ENCODE data around the gene MARK3. TPM values are rescaled to one million over a fixed set of nuclear protein-coding genes. Genes with fewer than 3 reads are reported as not detected.

MARK3 gene
- total RNA-seq, 1 donor from 2014 or later, result 77.9 TPM

GRCh38 chr14:103527408-103528145, 142.4 kb downstream of the MARK3 start:
- peaks cover 6% of the 10 kb centered on the region for H3K36me3 ChIP-seq (ENCODE audit: control insufficient read depth, insufficient read depth, low read length)
- H3K4me3 ChIP-seq (ENCODE audit: low read depth, low read length), result no peak overlapping the region

DNA sequence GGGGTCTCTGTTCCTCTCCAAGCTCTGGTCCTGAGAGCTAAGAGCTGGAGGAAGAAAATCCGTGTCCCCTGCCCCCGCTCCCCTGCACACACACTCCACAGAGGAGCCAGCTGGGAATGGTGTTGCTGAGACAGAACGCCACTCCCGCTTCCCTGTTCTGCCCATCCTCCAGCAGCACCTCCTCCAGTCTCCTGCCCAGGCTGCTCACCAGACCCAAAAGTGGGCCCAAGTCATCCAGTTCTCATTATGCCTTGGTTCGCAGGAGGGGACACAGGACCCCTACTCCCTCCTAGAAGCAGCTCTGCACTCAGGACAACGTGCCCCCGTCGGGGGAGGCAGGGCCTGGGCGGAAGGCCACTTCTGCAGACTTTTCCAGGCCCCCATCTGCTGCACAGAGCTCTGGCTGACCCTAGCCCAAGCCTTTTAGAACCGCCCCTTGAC, 143.0 kb downstream of the MARK3 start:
- DNase-seq (ENCODE audit: low read depth), result no peak
- no peak for TF ChIP-seq CTCF (IDR thresholded peaks at IDR 0.05; ENCODE audit: insufficient read depth, low read length, severe bottlenecking)
- peak overlapping the region; percentile 81 for H3K4me3 ChIP-seq (ENCODE audit: low read depth, low read length)
- H3K36me3 ChIP-seq (ENCODE audit: control insufficient read depth, insufficient read depth, low read length), result peaks cover 6% of the 10 kb centered on the region
- H3K27me3 ChIP-seq (ENCODE audit: control insufficient read depth, insufficient read depth, low read length), result peaks cover 2% of the 10 kb centered on the region
- FAIRE-seq, result no peak

More at GRCh38 chr14:103527408-103528145, 142.4 kb downstream of the MARK3 start:
- peaks cover 3% of the 10 kb centered on the region for H3K27me3 ChIP-seq (ENCODE audit: control insufficient read depth, insufficient read depth, low read length)
- FAIRE-seq, result no peak
- TF ChIP-seq CTCF (IDR thresholded peaks at IDR 0.05; ENCODE audit: insufficient read depth, low read length, severe bottlenecking), result no peak
- DNase-seq (ENCODE audit: low read depth), result no peak

- Histone ChIP-seq H3K27me3 (ENCODE audit: control insufficient read depth, insufficient read depth, low read length) (peaks cover 2% of the 10 kb centered on the region), H3K36me3 (ENCODE audit: control insufficient read depth, insufficient read depth, low read length) (peaks cover 6% of the 10 kb centered on the region), H3K4me3 (ENCODE audit: low read depth, low read length) (peak within 1 kb of the TSS; percentile 81)
- peak; percentile 69 for DNase-seq (ENCODE audit: low read depth)
- no peak for TF ChIP-seq CTCF (IDR thresholded peaks at IDR 0.05; ENCODE audit: insufficient read depth, low read length, severe bottlenecking)
- no peak for FAIRE-seq
These were observed 143.6 kb downstream of the MARK3 start, which contains the start of gene TRMT61A for GRCh38 chr14:103528587-103529382. Gene TRMT61A (plus strand): TSS chr14:103529196. CDS start chr14:103529979, 783 bp downstream.

DNA sequence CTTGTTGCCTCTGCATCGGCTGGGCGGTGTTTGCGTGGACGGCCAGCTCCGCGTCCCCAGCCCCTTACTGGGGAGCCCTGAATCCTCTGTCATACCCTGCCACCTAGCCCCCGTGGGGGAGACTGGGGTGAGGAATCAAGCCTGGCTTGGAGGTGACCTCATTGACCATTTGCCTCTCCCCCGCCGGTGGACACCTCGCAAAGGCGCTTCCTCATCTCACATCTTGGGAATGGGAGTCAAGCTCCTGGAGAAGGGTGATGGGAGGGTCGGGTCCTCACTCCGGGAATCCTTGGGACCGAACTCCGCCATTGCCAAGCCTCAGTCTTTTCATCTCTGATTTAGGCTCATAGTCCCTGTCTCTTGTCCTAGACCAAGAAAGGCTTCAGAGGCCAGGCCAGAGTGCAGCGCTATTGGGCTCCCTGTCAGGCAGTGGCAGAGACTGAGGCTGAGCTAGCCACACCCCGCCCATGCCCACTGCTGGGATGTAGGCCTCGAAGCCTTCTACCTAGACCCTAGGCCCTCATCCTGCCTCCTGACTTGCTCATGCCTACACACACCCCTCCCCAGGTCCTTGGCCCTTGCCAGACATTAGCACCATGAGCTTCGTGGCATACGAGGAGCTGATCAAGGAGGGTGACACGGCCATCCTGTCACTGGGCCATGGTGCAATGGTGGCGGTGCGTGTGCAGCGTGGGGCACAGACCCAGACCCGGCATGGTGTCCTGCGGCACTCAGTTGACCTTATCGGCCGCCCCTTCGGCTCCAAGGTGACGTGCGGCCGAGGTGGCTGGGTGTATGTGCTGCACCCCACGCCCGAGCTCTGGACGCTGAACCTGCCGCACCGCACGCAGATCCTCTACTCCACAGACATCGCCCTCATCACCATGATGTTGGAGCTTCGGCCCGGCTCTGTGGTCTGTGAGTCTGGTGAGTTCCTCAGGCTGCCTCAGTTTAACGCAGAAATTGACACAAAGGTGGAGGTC, 144.5 kb downstream of the MARK3 start:
- no peak for DNase-seq (ENCODE audit: low read depth)
- Histone ChIP-seq H3K4me3 (ENCODE audit: low read depth, low read length) (peak overlapping the region; percentile 81), H3K27me3 (ENCODE audit: control insufficient read depth, insufficient read depth, low read length) (no peaks in the 10 kb centered on the region), H3K36me3 (ENCODE audit: control insufficient read depth, insufficient read depth, low read length) (peaks cover 9% of the 10 kb centered on the region)
- FAIRE-seq, result no peak
- TF ChIP-seq CTCF (IDR thresholded peaks at IDR 0.05; ENCODE audit: insufficient read depth, low read length, severe bottlenecking), result no peak

DNA sequence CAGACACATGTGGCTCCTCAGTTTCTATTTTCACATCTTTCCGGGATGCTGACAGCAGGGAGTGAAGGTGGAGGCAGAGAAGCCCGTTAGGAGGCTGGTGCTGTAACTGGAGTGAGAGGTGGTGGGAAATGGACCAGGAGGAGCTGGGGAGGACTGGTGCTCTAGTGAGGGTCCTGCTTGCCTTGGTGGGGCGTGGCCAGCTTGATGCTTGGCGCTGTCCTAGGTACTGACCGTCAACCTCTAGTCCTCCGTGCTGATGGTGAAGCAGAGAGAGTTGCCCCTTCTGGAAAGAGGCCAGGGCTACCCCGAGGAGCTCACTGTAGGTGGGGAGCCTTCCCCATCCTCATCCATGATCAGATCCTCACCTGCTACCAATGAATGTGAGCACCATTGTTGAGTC, 145.2 kb downstream of the MARK3 start:
- no peak overlapping the region for H3K4me3 ChIP-seq (ENCODE audit: low read depth, low read length)
- H3K27me3 ChIP-seq (ENCODE audit: control insufficient read depth, insufficient read depth, low read length), result no peaks in the 10 kb centered on the region
- DNase-seq (ENCODE audit: low read depth), result no peak
- H3K36me3 ChIP-seq (ENCODE audit: control insufficient read depth, insufficient read depth, low read length), result peaks cover 12% of the 10 kb centered on the region
- no peak for FAIRE-seq
- TF ChIP-seq CTCF (IDR thresholded peaks at IDR 0.05; ENCODE audit: insufficient read depth, low read length, severe bottlenecking), result no peak

All from bronchial epithelial cell (primary cell).